ENCODE results near the gene EIF5B. TPM values are rescaled to one million over a fixed set of nuclear protein-coding genes. Genes with fewer than 3 reads are reported as not detected.

Gene EIF5B
- total RNA-seq, 1 donor from 2014 or later: 44.8 TPM

GRCh38 chr2:99389946-99390345, 52.8 kb downstream of the EIF5B start:
- no peaks in the 10 kb centered on the region for H3K27me3 Mint-ChIP-seq
- no peaks in the 10 kb centered on the region for H3K4me1 Mint-ChIP-seq (ENCODE audit: unreplicated experiment)
- H3K4me3 Mint-ChIP-seq: no peak overlapping the region
- no peak overlapping the region for H3K27ac Mint-ChIP-seq
- no peaks in the 10 kb centered on the region for H3K9me3 Mint-ChIP-seq
- no peak for DNase-seq (ENCODE audit: extremely low spot score, unreplicated experiment)
- H3K36me3 Mint-ChIP-seq: peaks cover 26% of the 10 kb centered on the region
- no peak for TF ChIP-seq CTCF (conservative IDR thresholded peaks at IDR 0.05)

GRCh38 chr2:99395589-99396130, 58.5 kb downstream of the EIF5B start:
- Mint-ChIP-seq H3K27ac (peak overlapping the region; percentile 57), H3K27me3 (no peaks in the 10 kb centered on the region), H3K4me3 (no peak overlapping the region), H3K4me1 (ENCODE audit: unreplicated experiment) (no peaks in the 10 kb centered on the region), H3K36me3 (peaks cover 48% of the 10 kb centered on the region), H3K9me3 (no peaks in the 10 kb centered on the region)
- no peak for DNase-seq (ENCODE audit: extremely low spot score, unreplicated experiment)
- TF ChIP-seq CTCF (conservative IDR thresholded peaks at IDR 0.05): no peak

- Mint-ChIP-seq H3K9me3 (no peaks in the 10 kb centered on the region), H3K4me3 (no peak overlapping the region), H3K27me3 (no peaks in the 10 kb centered on the region), H3K4me1 (ENCODE audit: unreplicated experiment) (no peaks in the 10 kb centered on the region), H3K27ac (no peak overlapping the region), H3K36me3 (peaks cover 43% of the 10 kb centered on the region)
- TF ChIP-seq CTCF (conservative IDR thresholded peaks at IDR 0.05): no peak
- DNase-seq (ENCODE audit: extremely low spot score, unreplicated experiment): no peak
These were observed 60.2 kb downstream of the EIF5B start for GRCh38 chr2:99397266-99397920.

- no peak for DNase-seq (ENCODE audit: extremely low spot score, unreplicated experiment)
- Mint-ChIP-seq H3K36me3 (peaks cover 48% of the 10 kb centered on the region), H3K4me1 (ENCODE audit: unreplicated experiment) (peaks cover 4% of the 10 kb centered on the region), H3K4me3 (no peak overlapping the region), H3K27me3 (no peaks in the 10 kb centered on the region), H3K27ac (no peak overlapping the region), H3K9me3 (no peaks in the 10 kb centered on the region)
- TF ChIP-seq CTCF (conservative IDR thresholded peaks at IDR 0.05): no peak
These were observed 61.1 kb downstream of the EIF5B start for GRCh38 chr2:99398303-99398702.

GRCh38 chr2:99399063-99399462, 61.9 kb downstream of the EIF5B start:
- H3K36me3 Mint-ChIP-seq: peaks cover 45% of the 10 kb centered on the region
- TF ChIP-seq CTCF (conservative IDR thresholded peaks at IDR 0.05): no peak
- no peak overlapping the region for H3K4me3 Mint-ChIP-seq
- no peaks in the 10 kb centered on the region for H3K27me3 Mint-ChIP-seq
- H3K9me3 Mint-ChIP-seq: no peaks in the 10 kb centered on the region
- H3K27ac Mint-ChIP-seq: no peak overlapping the region
- no peak for DNase-seq (ENCODE audit: extremely low spot score, unreplicated experiment)
- peaks cover 12% of the 10 kb centered on the region for H3K4me1 Mint-ChIP-seq (ENCODE audit: unreplicated experiment)
